HEK293 (cell line): Measurements from ENCODE around the gene NUP210.

ENCODE experiments used
- CTCF ChIA-PET: fragments of 350-600 bp; formaldehyde crosslinking; extraction: SDS; loops from one replicate; lab custom pipeline; 2021; ENCODE audit warnings: antibody characterized with exemption; lab: Yijun Ruan, JAX
- POLR2A ChIA-PET: fragments of 300-600 bp; formaldehyde crosslinking; extraction: SDS; loops from one replicate; lab custom pipeline; 2020; ENCODE audit warnings: antibody characterized with exemption, inconsistent platforms; lab: Yijun Ruan, JAX
- H3K27ac ChIP-seq: fragments of 200-500 bp; sonication (Bioruptor generic); 2 replicates; pipeline ENCODE4 v1.5.1; 2014; ENCODE audit warnings: low read depth, low read length, control low read depth, inconsistent platforms; ENCODE audit errors: extremely low read depth
- H3K36me3 ChIP-seq, 2 experiments: fragments of 200-500 bp in 1 of 2; sonication (Bioruptor generic) in 1 of 2; 1 replicate in 1 of 2; 2 replicates in 1 of 2; pipeline ENCODE4 v1.5.1; 2014 to 2017; ENCODE audit warnings: inconsistent platforms in 2 of 2, low read length in 2 of 2; ENCODE audit not compliant: control insufficient read depth in 2 of 2, insufficient read depth in 1 of 2
- H3K4me1 ChIP-seq: fragments of 200-500 bp; sonication (Bioruptor generic); 2 replicates; pipeline ENCODE4 v1.5.1; 2014; ENCODE audit warnings: mild to moderate bottlenecking, low read length, inconsistent platforms; ENCODE audit not compliant: control insufficient read depth, insufficient read depth
- H3K4me3 ChIP-seq: 2 replicates; pipeline ENCODE4 v1.5.1; 2011; ENCODE audit warnings: low read depth, mild to moderate bottlenecking, control low read depth, low read length, moderate library complexity
- H3K9me3 ChIP-seq: fragments of 200-500 bp; sonication (Bioruptor generic); 2 replicates; pipeline ENCODE4 v1.5.1; 2014; ENCODE audit warnings: low read depth, low read length, inconsistent platforms; ENCODE audit not compliant: control insufficient read depth, insufficient read depth
- EGR2 ChIP-seq: fragments of 450-650 bp; formaldehyde crosslinking; IDR thresholded peaks from 2 replicates; pipeline ENCODE4 v1.5.1; 2016; ENCODE audit warnings: low read depth, missing biosample characterization, missing genetic modification characterization
- GLIS2 ChIP-seq: fragments of 450-650 bp; formaldehyde crosslinking; IDR thresholded peaks from 2 replicates; pipeline ENCODE4 v1.5.1; 2016; ENCODE audit warnings: missing biosample characterization, missing genetic modification characterization
- HIC1 ChIP-seq: fragments of 450-650 bp; formaldehyde crosslinking; IDR thresholded peaks from 2 replicates; pipeline ENCODE4 v1.5.1; 2016; ENCODE audit warnings: missing biosample characterization, missing genetic modification characterization
- MYNN ChIP-seq: fragments of 450-650 bp; formaldehyde crosslinking; IDR thresholded peaks from 2 replicates; pipeline ENCODE4 v1.5.1; 2016; ENCODE audit warnings: missing biosample characterization, missing genetic modification characterization, borderline replicate concordance
- ZBTB11 ChIP-seq: fragments of 450-650 bp; formaldehyde crosslinking; conservative IDR thresholded peaks from 2 replicates; pipeline ENCODE4 v1.5.1; 2016; ENCODE audit warnings: low read depth, missing biosample characterization, missing genetic modification characterization
- ZNF10 ChIP-seq: fragments of 450-650 bp; formaldehyde crosslinking; IDR thresholded peaks from 2 replicates; pipeline ENCODE4 v1.5.1; 2017; ENCODE audit warnings: missing biosample characterization, missing genetic modification characterization
- ZNF114 ChIP-seq: fragments of 450-650 bp; formaldehyde crosslinking; IDR thresholded peaks from 2 replicates; pipeline ENCODE4 v1.5.0; 2017; ENCODE audit warnings: missing biosample characterization, missing genetic modification characterization
- ZNF26 ChIP-seq: fragments of 450-650 bp; formaldehyde crosslinking; IDR thresholded peaks from 2 replicates; pipeline ENCODE4 v1.5.1; 2016; ENCODE audit warnings: missing biosample characterization, missing genetic modification characterization
- ZNF280D ChIP-seq: fragments of 450-650 bp; formaldehyde crosslinking; IDR thresholded peaks from 2 replicates; pipeline ENCODE4 v1.5.1; 2016; ENCODE audit warnings: missing biosample characterization, missing genetic modification characterization
- ZNF600 ChIP-seq: fragments of 450-650 bp; formaldehyde crosslinking; IDR thresholded peaks from 2 replicates; pipeline ENCODE4 v1.5.1; 2016; ENCODE audit warnings: missing biosample characterization, missing genetic modification characterization
- ZNF792 ChIP-seq: fragments of 450-650 bp; formaldehyde crosslinking; IDR thresholded peaks from 2 replicates; pipeline ENCODE4 v1.5.1; 2016; ENCODE audit warnings: missing biosample characterization, missing genetic modification characterization
- ZSCAN18 ChIP-seq: fragments of 450-650 bp; formaldehyde crosslinking; IDR thresholded peaks from 2 replicates; pipeline ENCODE4 v1.5.1; 2016; ENCODE audit warnings: missing biosample characterization, missing genetic modification characterization

NUP210 gene

GRCh38 chr3:13280122-13280790, 139.9 kb downstream of the NUP210 start:
- TF ChIP-seq EGR2 (tag by site-specific recombination) (no peak), GLIS2 (tag by site-specific recombination) (peak; percentile 19; the same call in 1 of the 2 replicates), ZNF792 (tag by site-specific recombination) (0 out of 2 replicates have a peak, but pooled peaks have one; percentile 65), MYNN (tag by site-specific recombination) (no peak)
- no peak overlapping the region for H3K4me3 ChIP-seq
- CTCF ChIA-PET = no interaction called here
- peaks cover 10% of the 10 kb centered on the region for H3K4me1 ChIP-seq
- POLR2A ChIA-PET = no interaction called here
- no peaks in the 10 kb centered on the region for H3K36me3 ChIP-seq
- H3K9me3 ChIP-seq = no peaks in the 10 kb centered on the region
- H3K27ac ChIP-seq = no peak overlapping the region

GRCh38 chr3:13279532-13279910, 140.6 kb downstream of the NUP210 start:
- Histone ChIP-seq H3K4me3 (no peak overlapping the region), H3K9me3 (no peaks in the 10 kb centered on the region), H3K27ac (no peak overlapping the region), H3K36me3 (no peaks in the 10 kb centered on the region), H3K4me1 (peaks cover 10% of the 10 kb centered on the region)
- CTCF ChIA-PET = no interaction called here
- POLR2A ChIA-PET = no interaction called here
- TF ChIP-seq ZNF600 (tag by site-specific recombination) (peak; percentile 72; the same call in 1 of the 2 replicates), ZNF10 (tag by site-specific recombination) (no peak)

- Histone ChIP-seq H3K36me3 (no peaks in the 10 kb centered on the region), H3K27ac (no peak overlapping the region), H3K4me1 (peaks cover 10% of the 10 kb centered on the region), H3K4me3 (no peak overlapping the region), H3K9me3 (no peaks in the 10 kb centered on the region)
- TF ChIP-seq ZNF26 (no peak), ZSCAN18 (tag by site-specific recombination) (no peak)
- ChIA-PET POLR2A (no interaction called here), CTCF (interaction anchor here (1.2 kb wide), 1 partner anchor 187 kb away, joined by 4 read pairs; no protein-coding TSS in a partner anchor)
These were observed 141.2 kb downstream of the NUP210 start for GRCh38 chr3:13278783-13279531.

GRCh38 chr3:13277860-13278531, 142.1 kb downstream of the NUP210 start:
- ChIA-PET POLR2A (interaction anchor here (0.7 kb wide), 1 partner anchor 33 kb away, joined by 4 read pairs; no protein-coding TSS in a partner anchor), CTCF (interaction anchor here (1.2 kb wide), 1 partner anchor 186 kb away, joined by 4 read pairs; no protein-coding TSS in a partner anchor)
- Histone ChIP-seq H3K4me1 (peaks cover 10% of the 10 kb centered on the region), H3K27ac (no peak overlapping the region), H3K36me3 (no peaks in the 10 kb centered on the region), H3K4me3 (no peak overlapping the region), H3K9me3 (no peaks in the 10 kb centered on the region)
- TF ChIP-seq ZBTB11 (tag by site-specific recombination) (no peak), ZNF280D (no peak), ZNF114 (no peak), HIC1 (tag by site-specific recombination) (no peak)
